Neuronal stem cell (in vitro differentiated cells): ENCODE results near the gene THSD7A.

ENCODE experiments used
- DNase-seq: peaks from one replicate; pipeline ENCODE4 v3.0.0-alpha.2; 2013; ENCODE audit warnings: low spot score
- H2AFZ ChIP-seq: one replicate; pipeline ENCODE4 v1.6.1; 2013; ENCODE audit warnings: mild to moderate bottlenecking, low read length, inconsistent platforms
- H2AK5ac ChIP-seq: 2 replicates; pipeline ENCODE4 v1.6.1; 2013; ENCODE audit warnings: low read depth, mild to moderate bottlenecking, inconsistent platforms, low read length, moderate library complexity, mixed read lengths
- H2BK120ac ChIP-seq: 2 replicates; pipeline ENCODE4 v1.6.1; 2013; ENCODE audit warnings: low read depth, mild to moderate bottlenecking, inconsistent platforms, low read length, moderate library complexity, mixed read lengths
- H2BK12ac ChIP-seq: one replicate; pipeline ENCODE4 v1.6.1; 2013; ENCODE audit warnings: low read length, inconsistent platforms
- H2BK15ac ChIP-seq: 2 replicates; pipeline ENCODE4 v1.6.1; 2013; ENCODE audit warnings: mild to moderate bottlenecking, low read length, inconsistent platforms, mixed read lengths
- H2BK5ac ChIP-seq: one replicate; pipeline ENCODE4 v1.6.1; 2013; ENCODE audit warnings: inconsistent platforms, mild to moderate bottlenecking, low read length, moderate library complexity
- H3K14ac ChIP-seq: one replicate; pipeline ENCODE4 v1.6.1; 2013; ENCODE audit warnings: low read length, inconsistent platforms
- H3K18ac ChIP-seq: 2 replicates; pipeline ENCODE4 v1.6.1; 2013; ENCODE audit warnings: low read length, inconsistent platforms
- H3K23ac ChIP-seq: 2 replicates; pipeline ENCODE4 v1.6.1; 2013; ENCODE audit warnings: low read depth, mild to moderate bottlenecking, mixed read lengths, low read length, inconsistent platforms; ENCODE audit not compliant: poor library complexity
- H3K27ac ChIP-seq: replicated peaks from 3 replicates; pipeline ENCODE4 v1.5.1; 2013; ENCODE audit warnings: low read length, inconsistent platforms
- H3K27me3 ChIP-seq, 3 experiments: 2 replicates each; pipeline ENCODE4 v1.6.1; 2013; ENCODE audit warnings: low read length in 3 of 3, mild to moderate bottlenecking in 2 of 3, inconsistent platforms in 1 of 3, low read depth in 1 of 3, mixed read lengths in 1 of 3, moderate library complexity in 1 of 3; ENCODE audit not compliant: control insufficient read depth in 3 of 3, insufficient read depth in 3 of 3
- H3K36me3 ChIP-seq, 2 donors: replicated peaks in 1 of 2; 2 replicates each; pipeline ENCODE4 v1.6.1; 2013; ENCODE audit warnings: low read length in 2 of 2; ENCODE audit not compliant: control insufficient read depth in 2 of 2, insufficient read depth in 2 of 2
- H3K4ac ChIP-seq: 2 replicates; pipeline ENCODE4 v1.6.1; 2013; ENCODE audit warnings: inconsistent platforms, mild to moderate bottlenecking, low read length, moderate library complexity
- H3K4me1 ChIP-seq, 2 donors: 1 replicate in 1 of 2; 2 replicates in 1 of 2; pipeline ENCODE4 v1.6.1; 2013; ENCODE audit warnings: low read length in 2 of 2, low read depth in 1 of 2; ENCODE audit not compliant: control insufficient read depth in 2 of 2, insufficient read depth in 1 of 2
- H3K4me2 ChIP-seq: one replicate; pipeline ENCODE4 v1.6.1; 2013; ENCODE audit warnings: mild to moderate bottlenecking, low read length, inconsistent platforms; ENCODE audit not compliant: insufficient read depth, poor library complexity, severe bottlenecking
- H3K4me3 ChIP-seq, 2 donors: 2 replicates each; pipeline ENCODE4 v1.5.1; 2013; ENCODE audit warnings: low read length in 2 of 2, mild to moderate bottlenecking in 2 of 2, inconsistent platforms in 1 of 2, moderate library complexity in 1 of 2
- H3K79me1 ChIP-seq: one replicate; pipeline ENCODE4 v1.6.1; 2013; ENCODE audit warnings: low read depth, mild to moderate bottlenecking, inconsistent platforms, low read length, moderate library complexity
- H3K9ac ChIP-seq: one replicate; pipeline ENCODE4 v1.6.1; 2013; ENCODE audit warnings: mild to moderate bottlenecking, low read depth, low read length, inconsistent platforms; ENCODE audit not compliant: poor library complexity
- H3K9me3 ChIP-seq, 2 donors: replicated peaks in 1 of 2; 2 replicates each; pipeline versions ENCODE3 to v1.6.1; 2013; ENCODE audit warnings: low read length in 2 of 2, mild to moderate bottlenecking in 2 of 2, inconsistent platforms in 1 of 2, low read depth in 1 of 2, mixed read lengths in 1 of 2, moderate library complexity in 1 of 2; ENCODE audit not compliant: control insufficient read depth in 2 of 2, insufficient read depth in 1 of 2
- H4K8ac ChIP-seq: one replicate; pipeline ENCODE4 v1.6.1; 2013; ENCODE audit warnings: low read depth, mild to moderate bottlenecking, inconsistent platforms, low read length, moderate library complexity
- H4K91ac ChIP-seq: one replicate; pipeline ENCODE4 v1.6.1; 2013; ENCODE audit warnings: low read length, low read depth, mild to moderate bottlenecking, inconsistent platforms; ENCODE audit not compliant: poor library complexity
- WGBS, 2 donors: extraction: QIAGEN DNeasy Blood & Tissue Kit; methylation state at CpG; one replicate each; pipeline ENCODE4 v1.1.7; 2013; ENCODE audit warnings: missing lambda C conversion rate in 2 of 2, mixed read lengths in 1 of 2; ENCODE audit not compliant: insufficient read length in 2 of 2, insufficient replicate concordance in 1 of 2; ENCODE audit errors: extremely low coverage in 2 of 2; 5-methylcytosine and 5-hydroxymethylcytosine counted together

Gene THSD7A

GRCh38 chr7:11336432-11336831 is 495.6 kb downstream of the THSD7A start:
- H3K4ac ChIP-seq = no peak overlapping the region
- no peaks in the 10 kb centered on the region for H3K79me1 ChIP-seq
- no peak overlapping the region for H2BK5ac ChIP-seq
- H3K4me3 ChIP-seq = no peak overlapping the region
- no peak overlapping the region for H2BK15ac ChIP-seq
- H3K14ac ChIP-seq = no peak overlapping the region
- no peak for DNase-seq
- H3K27ac ChIP-seq = no peak overlapping the region
- no peak overlapping the region for H2BK12ac ChIP-seq
- H3K36me3 ChIP-seq = no peaks in the 10 kb centered on the region
- peak overlapping the region; percentile 8 for H2AFZ ChIP-seq
- no CpG with 5 or more reads among the region's 2 CpGs for WGBS, 2 donors
- no peaks in the 10 kb centered on the region for H3K27me3 ChIP-seq
- H2BK120ac ChIP-seq = no peak overlapping the region
- H2AK5ac ChIP-seq = no peak overlapping the region
- no peaks in the 10 kb centered on the region for H3K9me3 ChIP-seq
- H3K18ac ChIP-seq = no peak overlapping the region
- H4K91ac ChIP-seq = no peak overlapping the region
- no peak overlapping the region for H3K4me2 ChIP-seq
- no peak overlapping the region for H3K9ac ChIP-seq
- H4K8ac ChIP-seq = no peak overlapping the region
- peaks cover 5 to 6% of the 10 kb centered on the region in 2 donors for H3K4me1 ChIP-seq
- no peak overlapping the region for H3K23ac ChIP-seq

DNA sequence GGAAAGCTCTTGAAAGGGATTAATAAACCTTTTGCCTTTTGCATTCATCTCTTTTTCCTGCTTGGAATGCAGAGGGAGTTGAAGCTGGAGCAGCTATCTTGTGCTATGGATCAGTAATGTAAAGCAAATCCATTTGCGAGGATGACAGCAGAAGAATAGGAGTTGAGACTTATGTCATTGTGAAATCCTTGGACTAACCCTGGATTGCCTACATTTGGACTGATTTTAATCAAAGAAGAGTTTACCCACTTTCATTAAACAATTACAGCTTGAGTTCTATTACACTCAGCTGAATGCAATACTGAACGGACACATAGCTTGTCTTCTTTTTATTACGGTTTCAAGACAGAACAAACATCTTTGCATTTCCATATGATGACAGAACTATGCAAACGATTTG is 496.1 kb downstream of the THSD7A start:
- no peak overlapping the region for H3K4ac ChIP-seq
- H3K4me3 ChIP-seq = no peak overlapping the region
- H3K18ac ChIP-seq = no peak overlapping the region
- no peak for DNase-seq
- H2BK120ac ChIP-seq = no peak overlapping the region
- H2BK12ac ChIP-seq = no peak overlapping the region
- H3K4me1 ChIP-seq = peaks cover 5 to 6% of the 10 kb centered on the region in 2 donors
- no peak overlapping the region for H3K9ac ChIP-seq
- no peak overlapping the region for H3K4me2 ChIP-seq
- H3K79me1 ChIP-seq = no peaks in the 10 kb centered on the region
- no peak overlapping the region for H3K27ac ChIP-seq
- H3K36me3 ChIP-seq = no peaks in the 10 kb centered on the region
- no CpG with 5 or more reads among the region's 4 CpGs for WGBS, 2 donors
- H2AK5ac ChIP-seq = no peak overlapping the region
- no peak overlapping the region for H3K23ac ChIP-seq
- no peaks in the 10 kb centered on the region for H3K27me3 ChIP-seq
- no peak overlapping the region for H4K91ac ChIP-seq
- no peak overlapping the region for H4K8ac ChIP-seq
- no peaks in the 10 kb centered on the region for H3K9me3 ChIP-seq
- H2AFZ ChIP-seq = no peak overlapping the region
- no peak overlapping the region for H2BK15ac ChIP-seq
- no peak overlapping the region for H2BK5ac ChIP-seq
- no peak overlapping the region for H3K14ac ChIP-seq

DNA sequence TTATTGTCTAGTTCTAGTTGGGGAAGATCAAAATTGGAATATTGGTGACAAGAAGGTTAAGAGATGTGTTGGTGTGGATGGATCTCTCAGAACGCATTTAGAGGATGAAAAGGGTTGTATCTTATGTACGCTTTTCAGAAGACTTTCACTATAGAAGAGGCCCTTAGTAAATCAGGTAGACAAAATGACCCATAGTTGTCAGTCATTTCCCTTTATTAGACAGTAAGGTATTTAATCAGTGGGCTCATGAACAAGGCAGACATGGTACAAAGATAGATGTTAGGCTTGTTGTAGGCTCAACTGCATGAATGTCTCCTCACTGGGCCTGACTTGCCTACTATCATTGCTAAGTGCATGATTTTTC is 499.2 kb downstream of the THSD7A start:
- no CpG with 5 or more reads among the region's 2 CpGs for WGBS, 2 donors
- no peaks in the 10 kb centered on the region for H3K9me3 ChIP-seq

GRCh38 chr7:11332186-11332864 is 499.7 kb downstream of the THSD7A start:
- no CpG with 5 or more reads among the region's 4 CpGs for WGBS, 2 donors
- no peak for DNase-seq
- Histone ChIP-seq H4K8ac (no peak overlapping the region), H2BK15ac (no peak overlapping the region), H3K4me2 (no peak overlapping the region), H3K4me3 (no peak overlapping the region), H3K14ac (no peak overlapping the region), H2BK120ac (no peak overlapping the region), H2BK5ac (no peak overlapping the region), H3K9me3 (no peaks in the 10 kb centered on the region), H3K36me3 (no peaks in the 10 kb centered on the region), H2AFZ (no peak overlapping the region), H3K27ac (no peak overlapping the region), H3K9ac (no peak overlapping the region), H3K4me1 (peaks cover 0 to 4% of the 10 kb centered on the region in 2 donors), H3K4ac (no peak overlapping the region), H3K23ac (no peak overlapping the region), H3K79me1 (no peaks in the 10 kb centered on the region), H2BK12ac (no peak overlapping the region), H2AK5ac (no peak overlapping the region), H3K27me3 (no peaks in the 10 kb centered on the region), H4K91ac (no peak overlapping the region), H3K18ac (no peak overlapping the region)

More for the DNA sequence above, 499.2 kb downstream of the THSD7A start:
- Histone ChIP-seq H3K27ac (no peak overlapping the region), H3K79me1 (no peaks in the 10 kb centered on the region), H2BK5ac (no peak overlapping the region), H2BK120ac (no peak overlapping the region), H4K91ac (no peak overlapping the region), H3K36me3 (no peaks in the 10 kb centered on the region), H2AFZ (no peak overlapping the region), H3K23ac (no peak overlapping the region), H3K27me3 (no peaks in the 10 kb centered on the region), H3K4me1 (peaks cover 0 to 4% of the 10 kb centered on the region in 2 donors), H3K14ac (no peak overlapping the region), H2BK15ac (no peak overlapping the region), H2AK5ac (no peak overlapping the region), H3K4ac (no peak overlapping the region), H3K4me3 (no peak overlapping the region), H3K4me2 (no peak overlapping the region), H3K18ac (no peak overlapping the region), H2BK12ac (no peak overlapping the region), H4K8ac (no peak overlapping the region), H3K9ac (no peak overlapping the region)
- no peak for DNase-seq
